Progenitor cell of endocrine pancreas (in vitro differentiated cells): ENCODE results near the gene SH3BP5. TPM values are rescaled to one million over a fixed set of nuclear protein-coding genes. Genes with fewer than 3 reads are reported as not detected.

ENCODE experiments used
- DNase-seq: peaks from one replicate; pipeline ENCODE4 v3.0.0; 2021; ENCODE audit warnings: low spot score; ENCODE audit not compliant: unreplicated experiment
- H3K27ac Mint-ChIP-seq: 2 replicates; pipeline ENCODE4 v1.8.0; 2021; ENCODE audit warnings: mild to moderate bottlenecking, moderate library complexity, mixed read lengths
- H3K27me3 Mint-ChIP-seq: 2 replicates; pipeline ENCODE4 v1.8.0; 2021; ENCODE audit warnings: mixed read lengths
- H3K36me3 Mint-ChIP-seq: 2 replicates; pipeline ENCODE4 v1.8.0; 2022; ENCODE audit warnings: mixed read lengths; ENCODE audit not compliant: insufficient read depth
- H3K4me1 Mint-ChIP-seq: 2 replicates; pipeline ENCODE4 v1.8.0; 2021; ENCODE audit warnings: low read depth, mixed read lengths
- H3K4me3 Mint-ChIP-seq: 2 replicates; pipeline ENCODE4 v1.8.0; 2021; ENCODE audit warnings: low read depth, mild to moderate bottlenecking, moderate library complexity, mixed read lengths
- H3K9me3 Mint-ChIP-seq: 2 replicates; pipeline ENCODE4 v1.8.0; 2021; ENCODE audit warnings: low read depth, mixed read lengths
- total RNA-seq: library from RNA; stranded (reverse); gene quantifications from 2 replicates; pipeline ENCODE4 v1.2.1, GENCODE V29; 2021
- TF ChIP-seq, protein P1 (sequence below): fragments of 200-600 bp; sonication (generic); IDR thresholded peaks from one replicate; pipeline ENCODE4 v1.5.0; 2021; ENCODE audit warnings: antibody characterized with exemption, mild to moderate bottlenecking; ENCODE audit not compliant: unreplicated experiment

Gene SH3BP5
- total RNA-seq, 1 donor from 2014 or later = 11.6 TPM

DNA sequence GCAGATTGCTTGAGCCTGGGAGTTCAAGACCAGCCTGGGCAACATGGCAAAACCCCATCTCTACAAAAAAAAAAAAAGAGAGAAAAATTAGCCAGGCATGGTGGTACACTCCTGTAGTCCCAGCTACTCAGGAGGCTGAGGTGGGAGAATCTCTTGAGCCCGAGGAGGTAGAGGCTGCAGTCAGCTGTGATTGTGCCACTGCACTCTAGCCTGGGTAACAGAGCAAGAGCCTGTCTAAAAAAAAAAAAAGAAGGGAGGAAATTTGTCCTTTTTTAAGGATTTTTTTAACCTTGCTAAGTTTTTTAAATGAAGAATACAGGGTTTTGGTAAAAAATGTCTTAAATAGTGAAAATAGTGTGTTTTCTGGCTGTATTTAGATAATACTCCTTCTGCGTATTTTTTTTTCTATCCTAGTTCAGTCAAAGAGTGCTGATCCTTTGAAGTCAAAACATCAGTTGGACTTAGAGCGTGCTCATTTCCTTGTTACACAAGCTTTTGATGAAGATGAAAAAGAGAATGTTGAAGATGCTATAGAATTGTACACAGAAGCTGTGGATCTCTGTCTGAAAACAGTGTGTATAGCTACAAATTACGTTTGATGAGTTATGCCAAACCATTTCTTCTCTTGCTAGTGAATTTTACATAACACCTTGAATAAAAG lies 115.2 kb downstream of the SH3BP5 start:
- Mint-ChIP-seq H3K27me3 (no peaks in the 10 kb centered on the region), H3K27ac (no peak overlapping the region), H3K36me3 (peaks cover 33% of the 10 kb centered on the region), H3K4me1 (peaks cover 2% of the 10 kb centered on the region), H3K4me3 (no peak overlapping the region), H3K9me3 (no peaks in the 10 kb centered on the region)
- no peak for DNase-seq
- TF ChIP-seq, protein P1, sequence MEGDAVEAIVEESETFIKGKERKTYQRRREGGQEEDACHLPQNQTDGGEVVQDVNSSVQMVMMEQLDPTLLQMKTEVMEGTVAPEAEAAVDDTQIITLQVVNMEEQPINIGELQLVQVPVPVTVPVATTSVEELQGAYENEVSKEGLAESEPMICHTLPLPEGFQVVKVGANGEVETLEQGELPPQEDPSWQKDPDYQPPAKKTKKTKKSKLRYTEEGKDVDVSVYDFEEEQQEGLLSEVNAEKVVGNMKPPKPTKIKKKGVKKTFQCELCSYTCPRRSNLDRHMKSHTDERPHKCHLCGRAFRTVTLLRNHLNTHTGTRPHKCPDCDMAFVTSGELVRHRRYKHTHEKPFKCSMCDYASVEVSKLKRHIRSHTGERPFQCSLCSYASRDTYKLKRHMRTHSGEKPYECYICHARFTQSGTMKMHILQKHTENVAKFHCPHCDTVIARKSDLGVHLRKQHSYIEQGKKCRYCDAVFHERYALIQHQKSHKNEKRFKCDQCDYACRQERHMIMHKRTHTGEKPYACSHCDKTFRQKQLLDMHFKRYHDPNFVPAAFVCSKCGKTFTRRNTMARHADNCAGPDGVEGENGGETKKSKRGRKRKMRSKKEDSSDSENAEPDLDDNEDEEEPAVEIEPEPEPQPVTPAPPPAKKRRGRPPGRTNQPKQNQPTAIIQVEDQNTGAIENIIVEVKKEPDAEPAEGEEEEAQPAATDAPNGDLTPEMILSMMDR = no peak

DNA sequence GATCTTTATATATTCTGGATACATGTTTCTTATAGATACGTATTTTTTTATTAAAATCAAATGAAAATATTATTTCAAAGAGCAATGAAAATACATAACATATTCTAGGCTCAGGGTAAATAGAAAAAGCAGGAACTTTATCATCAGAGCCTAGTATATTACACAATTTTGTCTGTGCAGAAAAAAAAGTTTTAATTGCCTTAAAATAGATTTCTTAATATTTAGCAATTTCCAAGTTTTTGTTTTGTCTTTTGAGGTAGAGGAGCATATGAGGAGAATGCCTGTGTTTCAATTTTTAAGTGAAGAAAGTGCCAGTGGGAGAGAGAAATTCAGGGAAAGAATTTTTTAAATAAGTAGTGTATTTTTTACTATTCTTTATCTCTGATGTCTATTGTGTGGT lies 115.9 kb downstream of the SH3BP5 start:
- Mint-ChIP-seq H3K27me3 (no peaks in the 10 kb centered on the region), H3K36me3 (peaks cover 34% of the 10 kb centered on the region), H3K27ac (no peak overlapping the region), H3K4me3 (no peak overlapping the region), H3K9me3 (no peaks in the 10 kb centered on the region), H3K4me1 (peaks cover 2% of the 10 kb centered on the region)
- no peak for DNase-seq
- TF ChIP-seq, protein P1 = no peak

DNA sequence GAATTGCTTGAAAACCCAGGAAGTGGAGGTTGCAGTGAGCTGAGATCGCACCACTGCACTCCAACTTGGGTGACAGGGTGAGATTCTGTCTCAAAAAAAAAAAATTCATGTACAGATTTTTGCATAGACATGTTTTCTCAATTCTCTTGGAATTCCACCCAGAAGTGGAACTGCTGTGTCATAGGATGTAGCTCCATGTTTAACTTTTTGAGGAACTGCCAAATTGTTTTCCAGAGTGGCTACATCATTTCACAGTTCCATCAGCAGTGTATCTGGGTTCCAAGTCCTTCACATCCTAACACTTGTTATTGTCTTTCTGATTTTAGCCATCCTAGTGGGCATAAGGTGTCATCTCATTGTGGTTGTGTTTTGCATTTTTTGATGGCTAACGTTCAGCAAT lies 116.4 kb downstream of the SH3BP5 start:
- Mint-ChIP-seq H3K4me3 (no peak overlapping the region), H3K27me3 (no peaks in the 10 kb centered on the region), H3K9me3 (no peaks in the 10 kb centered on the region), H3K36me3 (peaks cover 34% of the 10 kb centered on the region), H3K4me1 (peaks cover 2% of the 10 kb centered on the region), H3K27ac (no peak overlapping the region)
- TF ChIP-seq, protein P1 = no peak
- no peak for DNase-seq

DNA sequence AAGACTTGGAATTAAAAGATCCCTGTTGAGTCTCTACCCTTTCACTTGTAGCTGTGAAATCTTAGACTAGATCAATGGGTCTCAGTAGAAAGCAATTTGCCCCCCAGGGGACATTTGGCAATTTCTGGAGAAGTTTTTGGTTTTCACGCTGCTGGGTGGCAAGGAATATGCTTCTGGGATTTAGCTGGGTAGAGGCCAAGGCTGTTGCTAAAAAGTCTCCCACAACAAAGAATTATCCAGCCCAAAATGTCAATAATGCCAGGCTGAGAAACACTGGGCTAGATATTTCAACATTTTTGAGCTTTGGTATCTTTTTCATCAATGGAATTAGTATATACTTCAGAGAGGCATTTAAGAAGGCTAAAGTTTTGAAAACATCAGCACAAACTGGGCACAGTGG lies 117.6 kb downstream of the SH3BP5 start:
- DNase-seq = no peak
- H3K9me3 Mint-ChIP-seq = no peaks in the 10 kb centered on the region
- peaks cover 2% of the 10 kb centered on the region for H3K4me1 Mint-ChIP-seq
- peaks cover 32% of the 10 kb centered on the region for H3K36me3 Mint-ChIP-seq
- TF ChIP-seq, protein P1 = no peak
- H3K27me3 Mint-ChIP-seq = no peaks in the 10 kb centered on the region
- no peak overlapping the region for H3K4me3 Mint-ChIP-seq
- H3K27ac Mint-ChIP-seq = peak overlapping the region; percentile 41

DNA sequence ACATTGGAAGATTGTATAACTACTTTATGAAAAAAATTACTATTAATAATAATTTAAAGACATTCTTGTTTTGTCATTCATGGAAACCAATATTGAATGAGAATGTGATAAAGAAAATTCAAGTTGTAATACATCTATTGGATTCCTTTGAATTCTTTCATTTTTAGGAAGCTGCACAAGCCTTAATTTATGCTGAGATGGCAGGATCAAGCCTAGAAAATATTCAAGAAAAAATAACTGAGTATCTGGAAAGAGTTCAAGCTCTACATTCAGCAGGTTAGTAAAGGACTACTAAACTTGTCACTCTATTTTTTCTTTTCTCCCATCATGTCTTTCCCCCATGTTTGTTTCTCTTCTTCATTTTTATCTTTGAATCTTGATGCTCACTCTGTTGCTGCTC lies 120.4 kb downstream of the SH3BP5 start:
- Mint-ChIP-seq H3K27ac (no peak overlapping the region), H3K27me3 (no peaks in the 10 kb centered on the region), H3K4me3 (no peak overlapping the region), H3K36me3 (peaks cover 18% of the 10 kb centered on the region), H3K4me1 (peaks cover 8% of the 10 kb centered on the region), H3K9me3 (no peaks in the 10 kb centered on the region)
- TF ChIP-seq, protein P1 = no peak
- no peak for DNase-seq
